OCI-LY3 (cell line): Measurements from ENCODE around the gene TRIP11.

Experiments
- CTCF ChIP-seq: fragments of 200-600, 300-600 bp; sonication (generic); IDR thresholded peaks from 2 replicates; pipeline ENCODE4 v1.5.1; 2014; ENCODE audit warnings: antibody characterized with exemption, low read length, low read depth
- EZH2phosphoT487 ChIP-seq: fragments of 200-600 bp; shearing (Covaris generic); IDR thresholded peaks from 2 replicates; pipeline ENCODE4 v1.6.1; 2018; ENCODE audit warnings: antibody characterized with exemption, mixed run types, low read depth

- TF ChIP-seq CTCF (no peak), EZH2phosphoT487 (no peak)
Measured at GRCh38 chr14:91998667-91999570, 40.9 kb downstream of the TRIP11 start.
